Cardiac fibroblast (primary cell): Measurements from ENCODE around the gene MYL12B.

Source experiments
- DNase-seq, 2 donors: peaks; one replicate each; pipeline versions ENCODE4 v3.0.0 to v3.0.0-alpha.2; 2010; ENCODE audit warnings: low read depth in 2 of 2
- H3K4me3 ChIP-seq, 2 donors: replicated peaks in 1 of 2; 1 replicate in 1 of 2; 2 replicates in 1 of 2; pipeline ENCODE4 v1.5.1; 2011; ENCODE audit warnings: low read depth in 2 of 2, low read length in 2 of 2, mild to moderate bottlenecking in 2 of 2, moderate library complexity in 1 of 2
- TF ChIP-seq, protein P1 (sequence below): IDR thresholded peaks from one replicate; pipeline ENCODE4 v1.5.1; 2011; ENCODE audit warnings: low read depth, mild to moderate bottlenecking, low read length, inconsistent platforms

The MYL12B gene

DNA sequence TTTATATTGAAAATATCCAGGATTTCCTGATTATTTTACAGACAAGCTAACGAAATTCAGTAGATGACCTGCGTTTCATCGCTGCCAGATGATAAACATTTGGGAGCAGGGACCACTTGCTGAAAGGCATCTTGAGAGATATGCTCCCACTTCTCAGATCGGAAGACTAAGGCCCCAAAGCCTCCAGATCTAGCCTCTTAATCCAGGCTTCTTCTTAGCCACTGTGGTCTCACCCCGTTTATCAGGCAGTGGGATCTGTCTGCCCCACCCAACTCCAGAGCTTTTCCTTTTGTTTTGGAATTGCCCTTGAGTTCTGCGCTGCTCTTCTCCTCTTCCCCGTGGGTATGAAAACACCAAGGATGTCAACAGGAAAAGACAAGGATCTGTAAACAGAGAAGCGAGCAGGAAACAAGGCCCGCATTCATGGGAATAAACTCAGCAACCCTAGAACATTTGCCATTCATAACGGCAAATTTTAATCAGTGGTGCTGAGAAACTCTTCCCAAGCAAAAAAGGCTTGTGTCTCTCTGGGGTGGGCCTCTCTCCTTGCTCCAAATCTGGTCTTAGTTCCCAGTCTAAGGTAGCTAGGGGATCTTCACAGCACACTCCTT lies 21.4 kb downstream of the MYL12B start:
- no peak overlapping the region for H3K4me3 ChIP-seq
- no peak for DNase-seq
- TF ChIP-seq, protein P1, sequence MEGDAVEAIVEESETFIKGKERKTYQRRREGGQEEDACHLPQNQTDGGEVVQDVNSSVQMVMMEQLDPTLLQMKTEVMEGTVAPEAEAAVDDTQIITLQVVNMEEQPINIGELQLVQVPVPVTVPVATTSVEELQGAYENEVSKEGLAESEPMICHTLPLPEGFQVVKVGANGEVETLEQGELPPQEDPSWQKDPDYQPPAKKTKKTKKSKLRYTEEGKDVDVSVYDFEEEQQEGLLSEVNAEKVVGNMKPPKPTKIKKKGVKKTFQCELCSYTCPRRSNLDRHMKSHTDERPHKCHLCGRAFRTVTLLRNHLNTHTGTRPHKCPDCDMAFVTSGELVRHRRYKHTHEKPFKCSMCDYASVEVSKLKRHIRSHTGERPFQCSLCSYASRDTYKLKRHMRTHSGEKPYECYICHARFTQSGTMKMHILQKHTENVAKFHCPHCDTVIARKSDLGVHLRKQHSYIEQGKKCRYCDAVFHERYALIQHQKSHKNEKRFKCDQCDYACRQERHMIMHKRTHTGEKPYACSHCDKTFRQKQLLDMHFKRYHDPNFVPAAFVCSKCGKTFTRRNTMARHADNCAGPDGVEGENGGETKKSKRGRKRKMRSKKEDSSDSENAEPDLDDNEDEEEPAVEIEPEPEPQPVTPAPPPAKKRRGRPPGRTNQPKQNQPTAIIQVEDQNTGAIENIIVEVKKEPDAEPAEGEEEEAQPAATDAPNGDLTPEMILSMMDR = no peak

- no peak for DNase-seq
- H3K4me3 ChIP-seq = no peak overlapping the region
- TF ChIP-seq, protein P1 = no peak
These were observed 22.0 kb downstream of the MYL12B start for GRCh38 chr18:3283908-3284307.

GRCh38 chr18:3284501-3284900 lies 22.6 kb downstream of the MYL12B start:
- TF ChIP-seq, protein P1 = no peak
- DNase-seq = no peak
- no peak overlapping the region for H3K4me3 ChIP-seq

DNA sequence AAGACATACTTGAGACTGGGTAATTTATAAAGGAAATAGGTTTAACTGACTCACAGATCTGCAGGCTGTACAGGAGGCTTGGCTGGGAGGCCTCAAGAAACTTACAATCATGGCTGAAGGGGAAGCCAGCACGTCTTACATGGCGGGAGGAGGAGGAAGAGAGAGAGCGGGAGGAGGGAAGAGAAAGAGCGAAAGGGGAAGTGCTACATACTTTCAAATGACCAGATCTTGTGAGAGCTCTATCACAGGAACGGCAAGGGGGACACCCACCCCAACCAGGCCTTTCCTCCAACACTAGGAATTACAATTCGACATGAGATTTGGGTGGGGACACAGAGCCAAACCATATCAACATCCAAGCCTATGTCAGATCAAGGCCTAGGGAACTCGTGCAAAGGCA lies 24.2 kb downstream of the MYL12B start:
- TF ChIP-seq, protein P1 = no peak
- no peak for DNase-seq
- no peak overlapping the region for H3K4me3 ChIP-seq

- no peak overlapping the region for H3K4me3 ChIP-seq
- no peak for DNase-seq
- TF ChIP-seq, protein P1 = no peak
These were observed 31.4 kb downstream of the MYL12B start for GRCh38 chr18:3293196-3293951.

GRCh38 chr18:3294435-3295080 lies 32.6 kb downstream of the MYL12B start:
- DNase-seq = peak; percentile 52 to 75
- H3K4me3 ChIP-seq = no peak overlapping the region
- TF ChIP-seq, protein P1 = no peak
